Right ventricle myocardium inferior (tissue), 1 donor: ENCODE results near the gene ABITRAM. TPM values are rescaled to one million over a fixed set of nuclear protein-coding genes. Genes with fewer than 3 reads are reported as not detected.
A peak's percentile ranks its signal among the peaks of the same experiment; 100 is the strongest.
"Not testable (repeated sequence)": the region's sequence is repeated elsewhere in the genome, so short reads cannot be mapped to it uniquely, and the experiment has no call there.

ENCODE experiments used
- ATAC-seq: fragments of 200-7000 bp; cut with Tn5 transposase; one replicate; pipeline ENCODE4 v1.9.1; 2020; ENCODE audit warnings: mild to moderate bottlenecking, moderate library complexity
- DNase-seq: peaks from one replicate; pipeline ENCODE4 v3.0.0; 2021; ENCODE audit errors: missing footprints
- intact Hi-C: fragments of 100-400 bp; cut with DNase I; formaldehyde crosslinking; loops from one replicate; pipeline ENCODE4 v1.11.0; 2022
- total RNA-seq: library from RNA; stranded (reverse); fragmentation: NEBNext Ultra II Directional; extraction: Animal tissue kit (Norgen Biotek cat#: 25700); gene quantifications from one replicate; pipeline ENCODE4 v1.2.1, GENCODE V29; 2021
- donor health status: DM: no; HTN: yes; CAD: no; lungs with severe emphysema.

ABITRAM gene
- total RNA-seq, 1 donor from 2014 or later: 16.0 TPM

GRCh38 chr9:108919517-108919916, 14.7 kb upstream of the ABITRAM start:
- intact Hi-C loops: no loop called here
- ATAC-seq (no peak), DNase-seq (no peak)

DNA sequence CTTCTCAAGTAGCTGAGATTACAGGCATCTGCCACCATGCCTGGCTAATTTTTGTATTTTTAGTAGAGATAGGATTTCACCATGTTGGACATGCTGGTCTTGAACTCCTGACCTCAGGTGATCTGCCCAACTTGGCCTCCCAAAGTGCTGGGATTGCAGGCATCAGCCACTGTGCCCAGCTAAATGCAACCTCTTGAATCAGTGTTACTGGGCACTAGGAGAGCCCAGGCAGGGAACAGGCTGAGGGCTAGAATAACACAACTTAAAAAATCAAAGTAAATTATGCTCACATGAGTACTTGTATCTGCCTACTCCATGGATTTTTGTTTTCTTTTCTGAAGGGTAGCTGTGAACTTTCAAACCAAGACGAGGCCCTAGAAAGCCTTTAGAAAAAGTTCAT, 13.8 kb upstream of the ABITRAM start:
- intact Hi-C loops, DNase-seq, ATAC-seq: not testable (repeated sequence)

DNA sequence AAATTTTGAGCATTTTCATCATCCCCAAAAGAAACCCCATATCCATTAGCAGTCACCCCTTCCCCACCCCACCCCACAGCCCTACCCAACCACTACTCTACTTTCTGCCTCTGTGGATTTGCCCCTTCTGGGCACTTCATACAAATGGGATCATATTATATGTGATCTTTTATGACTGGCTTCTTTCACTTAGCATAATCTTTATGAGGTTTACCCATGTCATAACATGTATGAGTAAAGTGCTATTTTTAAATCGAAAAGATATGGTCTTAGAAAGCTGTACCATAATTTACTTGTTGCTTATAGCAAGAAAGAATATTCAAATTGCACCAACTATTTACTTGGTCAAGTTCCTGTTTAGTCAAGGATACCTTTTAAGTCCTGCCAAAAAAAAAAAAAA, 13.0 kb upstream of the ABITRAM start:
- ATAC-seq: no peak
- DNase-seq: no peak
- intact Hi-C loops: no loop called here

GRCh38 chr9:108924466-108924865, 9.7 kb upstream of the ABITRAM start:
- intact Hi-C loops: no loop called here
- no peak for ATAC-seq
- no peak for DNase-seq

GRCh38 chr9:108928386-108928785, 5.8 kb upstream of the ABITRAM start:
- intact Hi-C loops: no loop called here
- DNase-seq (no peak), ATAC-seq (no peak)

DNA sequence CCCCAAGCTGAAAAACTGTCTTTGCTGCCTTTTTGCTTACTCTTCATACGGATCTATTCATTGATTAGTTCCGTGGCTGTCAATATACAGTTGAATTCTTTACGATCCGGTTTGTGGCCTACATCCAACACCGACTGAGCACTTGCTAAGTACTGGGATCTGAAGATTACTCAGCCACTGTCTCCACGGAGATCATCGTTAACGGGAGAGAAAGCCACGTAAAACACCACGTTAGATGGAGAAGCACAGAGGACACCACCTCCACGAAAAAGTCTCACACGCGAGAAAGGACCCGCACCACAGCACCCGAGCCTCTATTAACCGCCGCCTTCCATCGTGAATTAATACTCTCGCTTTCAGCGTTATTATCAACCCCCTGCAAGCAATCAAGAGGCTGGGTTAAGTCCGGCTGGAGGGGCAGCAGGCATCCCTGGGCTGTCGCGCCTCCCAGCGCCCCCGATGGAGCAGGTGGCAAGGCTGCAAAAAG, 926 bp upstream of the ABITRAM start:
- DNase-seq: no peak
- ATAC-seq: peak; percentile 1
- intact Hi-C loops: no loop called here

- DNase-seq: peak; percentile 97
- peak; percentile 93 for ATAC-seq
- intact Hi-C loops: no loop called here
These were observed 380 bp upstream of the ABITRAM start, which contains the start of gene ELP1 for GRCh38 chr9:108933718-108934322. ELP1 (minus strand) TSS chr9:108934124; CDS start chr9:108931146, 2,978 bp downstream.

DNA sequence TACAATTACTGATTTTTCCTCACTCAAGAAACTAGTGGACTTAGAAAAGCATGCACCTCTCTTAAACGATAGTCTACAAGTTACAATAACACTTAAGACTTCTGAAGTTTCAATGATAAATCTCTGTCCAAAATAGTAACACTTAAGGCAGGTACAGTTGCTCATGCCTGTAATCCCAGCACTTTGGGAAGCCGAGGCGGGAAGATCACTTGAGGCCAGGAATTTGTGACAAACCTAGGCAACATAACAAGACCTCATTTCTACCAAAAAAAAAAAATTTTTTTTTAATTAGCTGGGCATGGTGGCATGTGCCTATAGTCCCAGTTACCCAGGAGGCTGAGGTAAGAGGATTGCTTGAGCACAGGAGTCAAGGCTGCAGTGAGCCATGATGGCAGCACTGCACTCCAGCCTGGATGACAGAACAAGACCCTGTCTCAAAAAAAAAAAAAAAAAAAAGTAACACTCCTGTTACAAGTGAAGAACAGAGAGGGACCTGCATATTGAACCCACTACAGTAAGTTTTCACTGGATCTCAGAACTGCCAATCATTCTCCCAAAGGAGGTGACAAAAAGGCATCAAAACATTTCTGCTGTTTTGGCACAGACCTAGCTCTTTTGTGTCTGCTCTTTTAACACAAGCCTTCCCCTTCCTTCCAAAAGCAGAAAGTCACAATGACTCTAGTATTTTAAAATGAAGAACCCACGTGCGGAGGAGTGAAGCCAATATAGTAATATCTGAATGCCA, 3.5 kb downstream of the ABITRAM start:
- DNase-seq (no peak), ATAC-seq (no peak)
- intact Hi-C loops: no loop called here

GRCh38 chr9:108939975-108940374, 5.8 kb downstream of the ABITRAM start:
- no peak for DNase-seq
- intact Hi-C loops: no loop called here
- ATAC-seq: no peak

- DNase-seq (no peak), ATAC-seq (no peak)
- intact Hi-C loops: loop anchor here (5.0 kb wide), 1 partner anchor 87 kb away; no protein-coding TSS in a partner anchor
These were observed 16.0 kb downstream of the ABITRAM start for GRCh38 chr9:108950168-108950567.

DNA sequence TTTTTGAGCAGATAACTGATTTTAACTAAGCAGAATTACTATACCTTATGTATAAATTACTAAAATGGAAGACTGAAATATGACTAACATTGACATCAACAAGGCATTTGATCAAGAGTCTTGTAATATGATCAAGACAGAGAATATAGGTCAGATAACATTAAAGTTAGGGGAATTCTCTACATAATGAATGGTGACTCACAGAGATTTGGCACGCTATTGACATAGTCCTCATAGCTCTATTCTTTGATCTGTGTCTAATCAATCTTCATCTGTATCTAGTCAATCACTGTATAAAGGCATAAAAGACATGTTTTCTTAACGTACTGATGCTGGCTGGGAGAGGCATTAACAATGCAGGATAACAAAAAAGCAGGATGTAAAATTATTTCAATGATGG, 17.4 kb downstream of the ABITRAM start:
- intact Hi-C loops: loop anchor here (5.0 kb wide), 1 partner anchor 86 kb away; no protein-coding TSS in a partner anchor
- ATAC-seq (no peak), DNase-seq (no peak)

- intact Hi-C loops: loop anchor here (5.0 kb wide), 1 partner anchor 83 kb away; no protein-coding TSS in a partner anchor
- DNase-seq: no peak
- ATAC-seq: peak; percentile 56
These were observed 19.9 kb downstream of the ABITRAM start for GRCh38 chr9:108953983-108954574.

GRCh38 chr9:108956022-108956630, 21.9 kb downstream of the ABITRAM start:
- ATAC-seq: no peak
- no peak for DNase-seq
- intact Hi-C loops: no loop called here

DNA sequence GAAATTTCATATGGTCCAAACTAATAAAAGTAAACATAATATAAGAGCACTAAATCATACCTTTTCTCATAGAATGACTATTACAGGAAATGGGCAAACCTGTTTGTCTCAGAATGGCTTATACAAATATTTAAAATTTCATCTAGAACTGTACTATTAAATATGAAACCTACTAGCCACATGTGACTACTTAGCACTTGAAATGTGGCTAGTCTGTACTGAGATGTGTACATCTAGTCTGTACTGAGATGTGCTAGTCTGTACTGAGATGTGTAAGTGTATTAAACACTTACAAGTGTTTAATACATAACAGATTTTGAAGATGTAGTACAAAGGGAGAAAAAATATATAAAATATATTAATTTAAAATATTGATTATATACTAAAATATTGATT, 22.4 kb downstream of the ABITRAM start:
- ATAC-seq: no peak
- intact Hi-C loops: no loop called here
- DNase-seq: no peak

DNA sequence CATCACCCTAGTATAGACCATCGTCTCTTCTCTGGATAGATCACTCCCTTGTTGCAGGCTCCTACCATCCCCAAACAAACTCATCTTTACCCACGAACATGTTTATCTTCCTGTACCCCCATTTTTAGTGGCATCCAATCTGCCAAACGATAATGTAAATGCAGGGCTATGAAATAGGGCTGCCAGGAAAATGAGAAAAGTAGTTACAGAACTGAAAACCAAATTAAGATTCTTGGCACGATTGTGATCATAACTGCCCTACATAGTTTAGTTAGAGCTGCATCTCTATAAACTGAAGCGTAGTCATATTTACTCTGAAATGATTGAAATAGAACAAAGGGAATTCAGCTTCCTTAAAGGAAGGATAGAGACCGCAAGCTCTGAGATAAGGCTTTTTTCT, 26.1 kb downstream of the ABITRAM start:
- ATAC-seq: no peak
- DNase-seq: no peak
- intact Hi-C loops: loop anchor here (5.0 kb wide), 1 partner anchor 52 kb away; the partner anchor contains the start of gene CTNNAL1

- intact Hi-C loops: loop anchor here (5.0 kb wide), 1 partner anchor 51 kb away; the partner anchor contains the start of gene CTNNAL1
- no peak for ATAC-seq
- no peak for DNase-seq
These were observed 27.0 kb downstream of the ABITRAM start for GRCh38 chr9:108961151-108961550.

DNA sequence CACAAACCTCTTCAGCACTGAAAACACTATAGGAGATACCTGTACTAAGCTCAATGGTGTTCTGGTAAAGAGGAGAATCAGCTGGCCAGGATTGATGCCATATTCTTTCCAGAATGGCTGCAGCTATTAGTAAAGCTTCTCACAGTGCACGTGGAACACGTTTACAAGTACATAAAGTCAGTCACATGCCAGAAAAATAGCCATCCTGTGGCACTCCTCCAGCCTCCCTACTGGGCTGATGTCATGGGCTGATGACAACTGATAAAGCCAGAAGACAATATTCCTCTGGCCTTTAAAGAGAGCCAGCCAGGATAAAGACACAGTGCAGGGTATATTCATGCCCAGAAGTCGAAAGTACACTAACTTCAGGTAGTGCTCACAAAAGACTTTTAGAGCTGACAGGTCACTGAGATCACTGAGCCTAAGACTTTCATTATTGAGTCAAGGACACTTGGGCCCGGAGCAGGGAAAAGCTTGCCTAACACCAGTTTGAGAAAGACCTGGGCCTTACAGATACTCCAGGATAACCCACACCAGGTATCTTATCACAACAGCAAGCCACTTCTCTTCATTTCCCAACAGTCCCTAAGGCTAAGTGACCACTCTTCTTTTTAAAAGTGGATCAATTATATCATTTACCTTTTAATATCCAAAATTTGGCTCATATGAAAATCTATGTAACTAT, 29.4 kb downstream of the ABITRAM start:
- ATAC-seq: peak; percentile 43
- intact Hi-C loops: loop anchor here (5.0 kb wide), 1 partner anchor 49 kb away; the partner anchor contains the start of gene CTNNAL1
- no peak for DNase-seq

DNA sequence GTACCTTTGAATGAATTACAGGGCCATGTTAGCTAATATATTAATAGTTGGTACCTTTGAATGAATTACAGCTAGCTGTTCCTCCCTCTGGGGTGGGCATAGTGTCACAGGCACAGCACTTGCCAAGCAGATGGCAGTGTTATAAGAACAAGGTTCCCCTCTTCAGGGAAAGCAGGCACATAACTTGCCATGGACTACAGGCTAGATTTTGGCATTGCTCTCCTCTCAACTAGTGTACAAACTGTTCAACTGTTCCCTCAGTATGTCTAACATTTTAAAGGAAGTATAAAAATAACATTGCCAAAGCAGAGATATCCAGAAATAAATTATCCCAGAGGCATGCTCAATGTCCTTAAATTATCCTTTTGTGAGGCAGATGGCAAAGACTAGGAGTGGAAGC, 33.7 kb downstream of the ABITRAM start:
- DNase-seq (no peak), ATAC-seq (peak; percentile 82)
- intact Hi-C loops: no loop called here
